ENCODE results near the gene SMC3. TPM values are rescaled to one million over a fixed set of nuclear protein-coding genes. Genes with fewer than 3 reads are reported as not detected.
A peak's percentile ranks its signal among the peaks of the same experiment; 100 is the strongest.

Gene SMC3
- total RNA-seq, 6 experiments from 2014 or later, result 26.0 to 40.5 (median 38.0) TPM

DNA sequence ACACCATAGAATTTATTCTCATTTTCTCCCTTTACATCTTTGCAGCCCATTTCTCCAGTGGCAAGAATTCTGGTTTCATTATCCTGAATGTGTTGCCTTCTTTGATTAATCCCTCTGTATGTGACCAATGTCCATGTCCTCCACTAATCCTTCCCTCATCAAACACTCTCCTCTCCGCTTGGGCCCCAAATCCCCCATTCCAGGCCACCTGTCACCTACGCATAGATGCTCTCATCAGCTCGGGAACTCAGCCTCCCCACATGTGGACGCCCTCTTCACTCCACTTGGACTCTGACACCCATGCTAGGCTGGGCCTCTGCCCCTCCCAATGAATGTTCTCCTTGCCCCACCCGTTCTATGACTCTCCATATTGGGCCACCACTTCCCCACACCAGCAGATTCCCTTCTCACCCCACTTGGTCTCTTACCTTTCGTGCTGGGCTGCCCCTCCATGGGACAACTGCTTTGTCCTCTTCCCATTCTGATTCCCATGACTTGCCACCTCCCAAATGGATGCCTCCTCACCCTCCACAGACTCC, 57.9 kb downstream of the SMC3 start:
- H3K27me3 Mint-ChIP-seq (ENCODE audit: insufficient read depth), result peaks cover 26% of the 10 kb centered on the region
- no peak overlapping the region for H3K27ac Mint-ChIP-seq
- no peak for DNase-seq
- H3K4me3 Mint-ChIP-seq, result no peak overlapping the region
- H3K4me1 Mint-ChIP-seq (ENCODE audit: low read depth), result peaks cover 12% of the 10 kb centered on the region
- no peaks in the 10 kb centered on the region for H3K36me3 Mint-ChIP-seq (ENCODE audit: low read depth)
- TF ChIP-seq, protein P1, sequence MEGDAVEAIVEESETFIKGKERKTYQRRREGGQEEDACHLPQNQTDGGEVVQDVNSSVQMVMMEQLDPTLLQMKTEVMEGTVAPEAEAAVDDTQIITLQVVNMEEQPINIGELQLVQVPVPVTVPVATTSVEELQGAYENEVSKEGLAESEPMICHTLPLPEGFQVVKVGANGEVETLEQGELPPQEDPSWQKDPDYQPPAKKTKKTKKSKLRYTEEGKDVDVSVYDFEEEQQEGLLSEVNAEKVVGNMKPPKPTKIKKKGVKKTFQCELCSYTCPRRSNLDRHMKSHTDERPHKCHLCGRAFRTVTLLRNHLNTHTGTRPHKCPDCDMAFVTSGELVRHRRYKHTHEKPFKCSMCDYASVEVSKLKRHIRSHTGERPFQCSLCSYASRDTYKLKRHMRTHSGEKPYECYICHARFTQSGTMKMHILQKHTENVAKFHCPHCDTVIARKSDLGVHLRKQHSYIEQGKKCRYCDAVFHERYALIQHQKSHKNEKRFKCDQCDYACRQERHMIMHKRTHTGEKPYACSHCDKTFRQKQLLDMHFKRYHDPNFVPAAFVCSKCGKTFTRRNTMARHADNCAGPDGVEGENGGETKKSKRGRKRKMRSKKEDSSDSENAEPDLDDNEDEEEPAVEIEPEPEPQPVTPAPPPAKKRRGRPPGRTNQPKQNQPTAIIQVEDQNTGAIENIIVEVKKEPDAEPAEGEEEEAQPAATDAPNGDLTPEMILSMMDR (IDR thresholded peaks at IDR 0.05), result no peak
- no peaks in the 10 kb centered on the region for H3K9me3 Mint-ChIP-seq

DNA sequence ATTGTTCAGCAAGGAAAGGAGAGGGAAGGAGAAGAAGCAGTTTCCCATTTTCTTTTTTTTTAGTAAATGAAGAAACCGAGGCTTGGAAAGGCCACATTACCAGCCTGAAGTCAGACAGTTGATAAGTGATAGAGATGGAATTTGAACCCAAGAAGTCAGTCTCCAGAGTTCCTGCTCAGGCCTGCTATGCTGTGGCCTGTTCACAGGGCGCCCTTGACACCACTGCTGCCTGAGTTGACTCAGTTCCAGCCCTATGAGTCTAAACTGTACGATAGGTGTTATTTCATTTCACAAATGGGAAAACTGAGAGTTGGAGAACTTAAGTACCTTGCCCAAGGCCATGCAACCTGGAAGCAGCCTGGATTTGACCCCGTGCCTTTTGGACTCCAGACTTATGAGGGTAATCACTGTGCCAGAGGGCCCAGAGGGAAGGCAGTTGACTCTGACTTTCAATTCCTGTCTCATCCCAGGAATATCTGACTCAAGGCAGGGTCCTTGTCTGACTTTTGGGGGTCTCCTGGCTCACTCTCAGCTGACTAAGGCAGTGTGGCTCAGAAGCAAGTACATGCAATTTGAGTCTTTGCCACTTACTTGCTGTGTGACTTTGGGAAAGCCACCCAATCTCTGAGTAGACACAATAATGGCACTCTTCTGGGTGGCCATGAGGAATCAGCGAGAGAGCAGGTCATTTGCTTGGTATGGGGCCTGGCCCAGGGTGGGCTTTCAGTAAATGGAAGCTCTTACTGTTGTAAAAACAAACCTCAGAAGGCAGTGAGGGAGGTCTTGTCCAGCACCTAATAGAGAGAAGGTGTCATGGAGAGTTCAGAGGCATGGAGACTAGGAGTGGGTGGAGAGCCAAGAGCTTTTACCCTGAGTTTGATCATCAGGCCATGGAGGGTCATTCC, 58.7 kb downstream of the SMC3 start:
- TF ChIP-seq, protein P1 (IDR thresholded peaks at IDR 0.05), result no peak
- no peak for DNase-seq
- Mint-ChIP-seq H3K9me3 (no peaks in the 10 kb centered on the region), H3K27ac (no peak overlapping the region), H3K4me3 (no peak overlapping the region), H3K36me3 (ENCODE audit: low read depth) (no peaks in the 10 kb centered on the region), H3K4me1 (ENCODE audit: low read depth) (peaks cover 13% of the 10 kb centered on the region), H3K27me3 (ENCODE audit: insufficient read depth) (peaks cover 27% of the 10 kb centered on the region)

DNA sequence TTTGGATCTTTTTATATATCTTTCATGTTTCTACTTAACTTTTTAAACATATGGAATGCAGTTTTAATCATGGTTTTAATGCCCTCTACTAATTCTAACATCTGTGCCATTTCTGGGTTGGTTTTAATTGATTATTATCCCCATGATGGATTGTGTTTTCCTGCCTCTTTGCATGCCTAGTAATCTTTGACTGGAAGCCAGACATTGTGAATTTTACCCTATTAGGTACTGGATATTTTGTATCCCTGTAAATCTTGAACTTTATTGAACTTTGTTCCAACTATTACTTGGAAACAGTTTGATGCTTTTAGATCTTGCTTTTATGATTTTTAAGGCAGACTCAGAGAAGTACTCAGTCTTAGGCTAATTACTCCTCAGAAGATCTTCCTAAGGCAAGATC, 60.7 kb downstream of the SMC3 start:
- H3K4me1 Mint-ChIP-seq (ENCODE audit: low read depth), result peaks cover 13% of the 10 kb centered on the region
- no peak for DNase-seq
- H3K9me3 Mint-ChIP-seq, result no peaks in the 10 kb centered on the region
- peaks cover 30% of the 10 kb centered on the region for H3K27me3 Mint-ChIP-seq (ENCODE audit: insufficient read depth)
- no peak overlapping the region for H3K27ac Mint-ChIP-seq
- H3K36me3 Mint-ChIP-seq (ENCODE audit: low read depth), result no peaks in the 10 kb centered on the region
- H3K4me3 Mint-ChIP-seq, result no peak overlapping the region
- TF ChIP-seq, protein P1 (IDR thresholded peaks at IDR 0.05), result no peak

DNA sequence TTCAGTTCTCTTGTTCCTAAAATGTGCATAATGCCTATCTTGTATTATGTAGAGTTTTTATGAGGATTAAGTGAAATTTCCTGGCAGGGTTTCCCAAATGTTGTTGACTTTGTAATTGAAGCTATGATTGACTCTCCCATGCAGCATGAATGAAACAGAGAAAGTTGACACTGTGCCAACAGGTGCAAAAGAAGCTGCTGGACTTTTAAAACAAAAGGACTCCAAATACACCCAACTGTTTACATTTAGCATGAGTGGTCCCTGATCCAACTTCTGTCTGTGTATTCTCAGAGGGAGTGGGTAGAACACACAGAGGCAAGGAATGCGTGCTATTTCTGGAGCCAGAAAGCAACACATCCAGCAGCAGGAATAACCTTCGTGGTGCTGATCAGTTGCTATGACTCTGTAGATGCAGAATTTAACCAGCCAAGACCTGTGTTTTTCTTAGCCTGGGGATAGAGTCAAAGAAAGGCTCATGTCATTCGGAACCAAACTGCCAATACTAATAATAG, 62.2 kb downstream of the SMC3 start:
- no peaks in the 10 kb centered on the region for H3K36me3 Mint-ChIP-seq (ENCODE audit: low read depth)
- peaks cover 22% of the 10 kb centered on the region for H3K27me3 Mint-ChIP-seq (ENCODE audit: insufficient read depth)
- H3K9me3 Mint-ChIP-seq, result no peaks in the 10 kb centered on the region
- peak; percentile 76 for DNase-seq
- TF ChIP-seq, protein P1 (IDR thresholded peaks at IDR 0.05), result no peak
- H3K4me3 Mint-ChIP-seq, result no peak overlapping the region
- peaks cover 15% of the 10 kb centered on the region for H3K4me1 Mint-ChIP-seq (ENCODE audit: low read depth)
- peak overlapping the region; percentile 30 for H3K27ac Mint-ChIP-seq

DNA sequence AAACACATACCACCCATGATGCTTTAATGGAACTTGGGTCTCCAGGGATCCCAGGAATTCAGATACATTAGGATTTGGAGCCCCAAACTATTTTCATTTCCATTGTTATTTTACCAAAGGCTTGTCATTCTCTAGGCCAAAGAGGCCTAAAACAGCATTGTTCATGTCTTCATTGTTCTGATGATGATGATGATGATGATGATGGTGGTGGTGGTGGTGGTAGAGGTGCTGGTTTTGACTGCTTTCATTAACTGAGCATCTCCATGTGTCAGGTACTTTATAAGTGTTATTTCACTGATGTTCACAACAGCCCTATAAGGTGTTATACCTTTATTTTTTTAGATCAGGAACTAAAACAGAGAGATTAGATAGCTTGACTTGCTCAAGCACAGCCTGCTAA, 64.4 kb downstream of the SMC3 start:
- no peak overlapping the region for H3K4me3 Mint-ChIP-seq
- peaks cover 18% of the 10 kb centered on the region for H3K4me1 Mint-ChIP-seq (ENCODE audit: low read depth)
- peaks cover 22% of the 10 kb centered on the region for H3K27me3 Mint-ChIP-seq (ENCODE audit: insufficient read depth)
- no peak for DNase-seq
- no peaks in the 10 kb centered on the region for H3K9me3 Mint-ChIP-seq
- no peak overlapping the region for H3K27ac Mint-ChIP-seq
- TF ChIP-seq, protein P1 (IDR thresholded peaks at IDR 0.05), result no peak
- H3K36me3 Mint-ChIP-seq (ENCODE audit: low read depth), result no peaks in the 10 kb centered on the region
